Measurements from ENCODE around the gene CSDE1.

DNA sequence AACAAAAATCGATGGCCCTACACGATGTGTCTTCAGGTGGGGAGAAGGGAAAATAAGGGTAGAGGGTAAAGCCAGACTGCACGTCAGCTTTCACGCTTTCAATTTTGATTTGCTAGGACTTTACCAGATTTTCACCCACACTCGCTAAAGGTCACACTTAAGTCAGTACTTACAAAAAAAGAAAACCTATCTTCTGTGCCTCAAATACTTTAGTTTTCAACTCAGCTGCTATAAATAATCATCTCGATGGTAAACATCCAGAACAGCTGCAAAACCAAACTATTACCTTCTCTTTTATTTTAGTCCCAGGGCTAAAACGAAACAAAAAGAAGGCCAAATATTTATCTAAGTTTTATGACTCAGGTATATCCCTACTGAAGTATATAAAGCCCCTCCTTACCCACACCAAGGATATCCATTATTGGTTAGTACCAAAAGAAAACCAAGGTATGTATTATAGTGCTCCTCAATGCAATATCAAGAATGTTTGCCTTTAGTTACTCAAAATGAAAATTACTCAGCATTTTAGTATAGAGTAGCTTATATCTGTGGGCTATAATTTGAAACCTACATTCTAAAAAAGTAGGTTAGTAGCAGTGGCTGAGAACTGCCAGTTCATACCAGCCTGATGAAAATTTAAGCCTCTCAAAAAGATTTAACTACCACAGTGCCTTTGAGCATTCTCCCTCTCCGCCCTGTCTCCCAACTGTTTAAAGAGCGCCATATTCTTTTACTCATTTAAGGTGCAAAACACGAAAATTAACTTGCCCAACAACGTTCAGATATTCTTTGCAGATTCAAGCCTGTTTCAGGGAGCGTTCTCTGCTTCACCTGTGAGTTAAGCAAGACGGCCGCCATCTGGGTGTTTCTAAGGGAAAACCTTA lies 1.5 kb downstream of the CSDE1 start:
- TF ChIP-seq CTCF (IDR thresholded peaks at IDR 0.05), result no peak
- TF ChIP-seq POLR2A (IDR thresholded peaks at IDR 0.05), result no peak
